ENCODE measurements around the gene PAGR1. TPM values are rescaled to one million over a fixed set of nuclear protein-coding genes. Genes with fewer than 3 reads are reported as not detected.

Gene PAGR1
- total and polyA plus RNA-seq, 2 of the 4 experiments (the other 2 are of a cell fraction), result 10.6 to 22.1 TPM

GRCh38 chr16:29806641-29807425 is 9.1 kb upstream of the PAGR1 start (continued):
- TF ChIP-seq RFX5 (IDR thresholded peaks at IDR 0.05; ENCODE audit: low read depth, low read length), result no peak
- no peak; the same call in 1 of the 2 replicates for TF ChIP-seq MAZ (IDR thresholded peaks at IDR 0.05; ENCODE audit: borderline replicate concordance, low read depth, low read length)

GRCh38 chr16:29807426-29808218 is 8.3 kb upstream of the PAGR1 start:
- in situ Hi-C loops (cut with MboI; ENCODE audit: low sequenced_read_pairs) (no loop called here), intact Hi-C loops (cut with micrococcal nuclease) (loop anchor here (1.0 kb wide), 1 partner anchor 41 kb away; no protein-coding TSS in a partner anchor), dilution Hi-C loops (cut with HindIII; ENCODE audit: low sequenced_read_pairs, unreplicated experiment) (no loop called here)
- Histone ChIP-seq H3K4me2 (ENCODE audit: low read depth, low read length) (peak overlapping the region; percentile 96), H3K9me3 (ENCODE audit: control insufficient read depth, insufficient read depth, low read length) (no peaks in the 10 kb centered on the region), H3K79me1 (ENCODE audit: low read depth in 1 of 2, low read length in 2 of 2) (peaks cover 6 to 35% of the 10 kb centered on the region in 2 experiments; a peak in 3 of 4 replicates), H3K56ac (ENCODE audit: extremely low read depth, insufficient read depth, low read length) (peak overlapping the region; percentile 73), H4K91ac (ENCODE audit: insufficient read depth, low read depth, low read length) (peak overlapping the region; percentile 86), H4K20me1 (ENCODE audit: insufficient read depth, low read length) (peaks cover 30% of the 10 kb centered on the region), H4K5ac (ENCODE audit: low read depth, low read length) (peak overlapping the region; percentile 76), H3K14ac (replicated peaks; ENCODE audit: low read depth, low read length) (peak overlapping the region; percentile 90), H3K4me3 (ENCODE audit: insufficient read depth, low read depth, low read length) (peak overlapping the region; percentile 62), H3K23ac (ENCODE audit: low read depth, low read length) (peak overlapping the region; percentile 96), H2AFZ (replicated peaks; ENCODE audit: low read length, poor library complexity) (peak overlapping the region; percentile 79), H3K9ac (ENCODE audit: low read depth, low read length) (peak overlapping the region; percentile 85), H3K18ac (ENCODE audit: low read depth, low read length) (peak overlapping the region; percentile 79), H3K9me1 (ENCODE audit: insufficient read depth, low read length) (0 out of 2 replicates have a peak, but pooled peaks cover 3% of the 10 kb centered on the region), H3K27ac (ENCODE audit: insufficient read depth, low read length) (peak overlapping the region; percentile 91), H4K8ac (ENCODE audit: low read depth in 2 of 2, low read length in 2 of 2) (peak overlapping the region; percentile 2 to 82; a peak in 2 of 4 replicates), H2AK5ac (ENCODE audit: low read depth, low read length) (peak overlapping the region; percentile 89), H3K4me1 (ENCODE audit: control insufficient read depth, insufficient read depth, low read length) (peaks cover 20% of the 10 kb centered on the region), H3K27me3 (ENCODE audit: control insufficient read depth, insufficient read depth, low read length) (no peaks in the 10 kb centered on the region), H2BK5ac (ENCODE audit: low read depth, low read length, poor library complexity, severe bottlenecking) (peak overlapping the region; percentile 88), H2AK9ac (replicated peaks; ENCODE audit: low read depth, low read length, poor library complexity) (peak overlapping the region; percentile 95), H3K4ac (ENCODE audit: low read depth, low read length) (peak overlapping the region; percentile 91), H2BK20ac (ENCODE audit: low read depth, low read length) (no peak overlapping the region), H2BK120ac (ENCODE audit: low read depth, low read length) (peak overlapping the region; percentile 48), H2BK15ac (ENCODE audit: low read depth, low read length) (no peak overlapping the region; the same call in 2 of the 3 replicates), H3K36me3 (ENCODE audit: control insufficient read depth, insufficient read depth, low read length) (peaks cover 14% of the 10 kb centered on the region)
- CTCF ChIA-PET, result interaction anchor here (0.5 to 2.4 kb wide), 4 partner anchors 9 to 1317 kb away, joined by 3 to 10 read pairs (median 4); partner anchors contain the start of genes KIF22 and PAGR1
- 0% methylated on average over 35 of the region's 69 CpGs; no CpG with 5 or more reads in 1 of the 2 experiments for WGBS, 2 experiments (ENCODE audit: extremely low coverage in 2 of 2, insufficient read length in 1 of 2)
- peak; percentile 22 for ATAC-seq (ENCODE audit: low read depth)
- POLR2A ChIA-PET (ENCODE audit: unreplicated experiment), result no interaction called here
- BruUV-seq (replicated peaks), result TSS peak; percentile 60
- peak; percentile 91 for DNase-seq
- TF ChIP-seq RFX5 (IDR thresholded peaks at IDR 0.05; ENCODE audit: low read depth, low read length), result no peak
- TF ChIP-seq, protein P1, sequence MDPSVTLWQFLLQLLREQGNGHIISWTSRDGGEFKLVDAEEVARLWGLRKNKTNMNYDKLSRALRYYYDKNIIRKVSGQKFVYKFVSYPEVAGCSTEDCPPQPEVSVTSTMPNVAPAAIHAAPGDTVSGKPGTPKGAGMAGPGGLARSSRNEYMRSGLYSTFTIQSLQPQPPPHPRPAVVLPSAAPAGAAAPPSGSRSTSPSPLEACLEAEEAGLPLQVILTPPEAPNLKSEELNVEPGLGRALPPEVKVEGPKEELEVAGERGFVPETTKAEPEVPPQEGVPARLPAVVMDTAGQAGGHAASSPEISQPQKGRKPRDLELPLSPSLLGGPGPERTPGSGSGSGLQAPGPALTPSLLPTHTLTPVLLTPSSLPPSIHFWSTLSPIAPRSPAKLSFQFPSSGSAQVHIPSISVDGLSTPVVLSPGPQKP (IDR thresholded peaks at IDR 0.05; ENCODE audit: borderline replicate concordance, low read depth, low read length), result no peak
- TF ChIP-seq CHD1 (IDR thresholded peaks at IDR 0.05; ENCODE audit: low read depth, low read length), result no peak
- TF ChIP-seq MAFK (IDR thresholded peaks at IDR 0.05; ENCODE audit: low read depth, low read length), result no peak
- peak; percentile 90 for TF ChIP-seq MXI1 (IDR thresholded peaks at IDR 0.05; ENCODE audit: borderline replicate concordance, low read depth, low read length)
- TF ChIP-seq FOS (IDR thresholded peaks at IDR 0.05; ENCODE audit: low read depth, low read length), result no peak
- TF ChIP-seq, protein P2, sequence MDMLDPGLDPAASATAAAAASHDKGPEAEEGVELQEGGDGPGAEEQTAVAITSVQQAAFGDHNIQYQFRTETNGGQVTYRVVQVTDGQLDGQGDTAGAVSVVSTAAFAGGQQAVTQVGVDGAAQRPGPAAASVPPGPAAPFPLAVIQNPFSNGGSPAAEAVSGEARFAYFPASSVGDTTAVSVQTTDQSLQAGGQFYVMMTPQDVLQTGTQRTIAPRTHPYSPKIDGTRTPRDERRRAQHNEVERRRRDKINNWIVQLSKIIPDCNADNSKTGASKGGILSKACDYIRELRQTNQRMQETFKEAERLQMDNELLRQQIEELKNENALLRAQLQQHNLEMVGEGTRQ (IDR thresholded peaks at IDR 0.05; ENCODE audit: low read depth, low read length), result peak; percentile 70
- peak; percentile 71 for TF ChIP-seq MAZ (IDR thresholded peaks at IDR 0.05; ENCODE audit: borderline replicate concordance, low read depth, low read length)
- peak; percentile 46; the same call in 1 of the 2 replicates for TF ChIP-seq SMC3 (IDR thresholded peaks at IDR 0.05; ENCODE audit: low read depth, low read length)
- peak; percentile 63 for TF ChIP-seq BHLHE40 (IDR thresholded peaks at IDR 0.05; ENCODE audit: low read depth, low read length)
- TF ChIP-seq NFE2L2 (IDR thresholded peaks at IDR 0.05; ENCODE audit: low read depth, low read length), result no peak
- no peak for TF ChIP-seq POLR2A (IDR thresholded peaks at IDR 0.05; ENCODE audit: low read depth, low read length)
